Activated naive CD8-positive, alpha-beta T cell treated with anti-CD3 and anti-CD28 coated beads, Interleukin-2, amount 10 ng/mL, durations not matched to agents 7 days and 5 days (primary cell): ENCODE data around the gene SH3BP4. TPM values are rescaled to one million over a fixed set of nuclear protein-coding genes. Genes with fewer than 3 reads are reported as not detected.
A peak's percentile ranks its signal among the peaks of the same experiment; 100 is the strongest.

Source experiments
- ATAC-seq: fragments of 150-1000 bp; cut with Tn5 transposase; one replicate; pipeline ENCODE4 v1.10.0; 2021; ENCODE audit warnings: low read depth, moderate library complexity
- POLR2A ChIA-PET: fragments of 350-600 bp; sonication (Branson Sonifier 250); formaldehyde crosslinking; loops from one replicate; lab custom pipeline; 2021; ENCODE audit warnings: antibody characterized with exemption; lab: Charles Lee
- DNase-seq: peaks from one replicate; pipeline ENCODE4 v3.0.0; 2021
- H3K27ac Mint-ChIP-seq: one replicate; pipeline ENCODE4 v1.8.0; 2022; ENCODE audit warnings: mild to moderate bottlenecking, mixed read lengths
- H3K27me3 Mint-ChIP-seq: one replicate; pipeline ENCODE4 v1.8.0; 2022; ENCODE audit warnings: mild to moderate bottlenecking, moderate library complexity, mixed read lengths
- H3K36me3 Mint-ChIP-seq: one replicate; pipeline ENCODE4 v1.8.0; 2021; ENCODE audit warnings: mild to moderate bottlenecking, mixed read lengths
- H3K4me1 Mint-ChIP-seq: one replicate; pipeline ENCODE4 v1.8.0; 2021; ENCODE audit warnings: mixed read lengths
- H3K4me3 Mint-ChIP-seq: one replicate; pipeline ENCODE4 v1.8.0; 2022; ENCODE audit warnings: mild to moderate bottlenecking, moderate library complexity, mixed read lengths
- H3K9me3 Mint-ChIP-seq: one replicate; pipeline ENCODE4 v1.8.0; 2021; ENCODE audit warnings: mixed read lengths
- total RNA-seq, 2 experiments: library from RNA; stranded (reverse); gene quantifications; one replicate each; pipeline ENCODE4 v1.2.3, GENCODE V29; 2021

SH3BP4 gene, protein sequence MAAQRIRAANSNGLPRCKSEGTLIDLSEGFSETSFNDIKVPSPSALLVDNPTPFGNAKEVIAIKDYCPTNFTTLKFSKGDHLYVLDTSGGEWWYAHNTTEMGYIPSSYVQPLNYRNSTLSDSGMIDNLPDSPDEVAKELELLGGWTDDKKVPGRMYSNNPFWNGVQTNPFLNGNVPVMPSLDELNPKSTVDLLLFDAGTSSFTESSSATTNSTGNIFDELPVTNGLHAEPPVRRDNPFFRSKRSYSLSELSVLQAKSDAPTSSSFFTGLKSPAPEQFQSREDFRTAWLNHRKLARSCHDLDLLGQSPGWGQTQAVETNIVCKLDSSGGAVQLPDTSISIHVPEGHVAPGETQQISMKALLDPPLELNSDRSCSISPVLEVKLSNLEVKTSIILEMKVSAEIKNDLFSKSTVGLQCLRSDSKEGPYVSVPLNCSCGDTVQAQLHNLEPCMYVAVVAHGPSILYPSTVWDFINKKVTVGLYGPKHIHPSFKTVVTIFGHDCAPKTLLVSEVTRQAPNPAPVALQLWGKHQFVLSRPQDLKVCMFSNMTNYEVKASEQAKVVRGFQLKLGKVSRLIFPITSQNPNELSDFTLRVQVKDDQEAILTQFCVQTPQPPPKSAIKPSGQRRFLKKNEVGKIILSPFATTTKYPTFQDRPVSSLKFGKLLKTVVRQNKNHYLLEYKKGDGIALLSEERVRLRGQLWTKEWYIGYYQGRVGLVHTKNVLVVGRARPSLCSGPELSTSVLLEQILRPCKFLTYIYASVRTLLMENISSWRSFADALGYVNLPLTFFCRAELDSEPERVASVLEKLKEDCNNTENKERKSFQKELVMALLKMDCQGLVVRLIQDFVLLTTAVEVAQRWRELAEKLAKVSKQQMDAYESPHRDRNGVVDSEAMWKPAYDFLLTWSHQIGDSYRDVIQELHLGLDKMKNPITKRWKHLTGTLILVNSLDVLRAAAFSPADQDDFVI
- under 1 TPM in 1 of 2 experiments, not detected in 1; 0.17 TPM for total RNA-seq

GRCh38 chr2:234951664-234952269 is at the start of gene SH3BP4:
Gene SH3BP4 (plus strand): TSS chr2:234952017. CDS start chr2:235035003, 82,986 bp downstream.
- Mint-ChIP-seq H3K9me3 (no peaks in the 10 kb centered on the region), H3K27ac (no peak within 1 kb of the TSS), H3K27me3 (peaks cover 61% of the 10 kb centered on the region), H3K4me3 (peak within 1 kb of the TSS; percentile 66), H3K4me1 (peaks cover 4% of the 10 kb centered on the region), H3K36me3 (no peaks in the 10 kb centered on the region)
- peak; percentile 49 for DNase-seq
- POLR2A ChIA-PET: no interaction called here
- peak; percentile 55 for ATAC-seq

GRCh38 chr2:234904785-234905184 is 47.0 kb upstream of the SH3BP4 start:
- ATAC-seq (no peak), DNase-seq (no peak)
- Mint-ChIP-seq H3K27ac (no peak overlapping the region), H3K4me1 (no peaks in the 10 kb centered on the region), H3K9me3 (no peaks in the 10 kb centered on the region), H3K4me3 (no peak overlapping the region), H3K36me3 (no peaks in the 10 kb centered on the region), H3K27me3 (no peaks in the 10 kb centered on the region)
- POLR2A ChIA-PET: no interaction called here

DNA sequence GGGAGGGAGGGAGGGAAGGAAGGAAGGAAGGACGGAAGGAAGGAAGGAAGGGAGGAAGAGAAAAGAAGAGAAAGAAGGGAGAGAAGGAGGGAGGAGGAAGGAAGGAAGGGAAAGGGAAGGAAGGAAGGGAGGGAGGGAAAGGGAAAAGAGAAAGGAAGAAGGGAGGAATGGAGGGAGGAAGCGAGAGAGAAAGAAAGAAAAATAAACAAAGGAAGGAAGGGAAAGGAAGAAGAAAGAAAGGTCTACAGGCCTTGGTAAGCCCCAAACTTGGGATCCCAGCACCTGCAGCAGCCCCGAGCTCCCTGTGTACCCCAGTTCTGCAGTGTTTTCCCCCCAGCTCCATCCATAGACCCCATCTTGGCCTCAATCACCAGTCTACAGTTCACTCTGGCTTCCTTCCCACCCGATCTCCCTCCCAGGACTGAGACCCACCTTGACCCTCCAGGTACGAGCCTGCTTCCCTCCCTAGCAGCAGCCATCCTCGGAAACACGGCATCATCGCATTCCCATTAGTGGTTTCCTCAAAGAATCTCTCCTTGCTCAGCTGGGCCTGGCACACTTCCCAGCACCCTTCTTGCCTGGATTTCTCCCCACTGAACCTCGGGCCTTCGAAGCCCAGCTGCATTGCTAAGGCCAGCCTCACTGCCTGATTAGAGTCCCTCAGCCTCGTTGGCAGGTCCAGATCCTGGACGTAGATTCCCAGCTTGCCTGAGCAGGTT is 46.1 kb upstream of the SH3BP4 start:
- no peak for DNase-seq
- Mint-ChIP-seq H3K27me3 (no peaks in the 10 kb centered on the region), H3K4me3 (no peak overlapping the region), H3K27ac (no peak overlapping the region), H3K9me3 (no peaks in the 10 kb centered on the region), H3K4me1 (peaks cover 4% of the 10 kb centered on the region), H3K36me3 (no peaks in the 10 kb centered on the region)
- POLR2A ChIA-PET: no interaction called here
- ATAC-seq: no peak

DNA sequence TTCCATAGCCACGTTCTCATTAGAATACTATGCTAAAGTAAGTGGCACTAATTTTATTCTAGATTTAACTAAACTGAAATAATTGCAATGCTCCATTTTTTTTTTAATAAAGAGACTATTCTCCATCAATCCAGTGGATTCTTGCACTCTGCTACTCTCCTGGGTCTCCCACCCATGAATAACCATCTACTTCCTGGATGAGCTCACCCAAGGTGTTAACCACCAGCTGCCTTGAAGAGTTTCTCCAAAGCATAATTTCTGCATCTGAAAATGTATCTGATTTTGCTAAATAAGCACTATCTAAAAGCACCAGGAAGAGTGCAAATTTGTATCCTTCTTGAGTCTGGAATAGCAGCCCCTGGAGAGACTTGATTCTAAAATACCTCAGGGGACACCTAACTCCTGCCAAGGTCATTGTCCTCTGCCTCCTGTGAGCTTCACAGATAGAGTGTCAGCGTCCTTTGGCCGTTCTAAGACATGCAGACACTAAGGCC is 41.6 kb upstream of the SH3BP4 start:
- Mint-ChIP-seq H3K4me3 (no peak overlapping the region), H3K27me3 (peaks cover 3% of the 10 kb centered on the region), H3K36me3 (no peaks in the 10 kb centered on the region), H3K27ac (no peak overlapping the region), H3K4me1 (peaks cover 4% of the 10 kb centered on the region), H3K9me3 (no peaks in the 10 kb centered on the region)
- DNase-seq (no peak), ATAC-seq (no peak)
- POLR2A ChIA-PET: no interaction called here

- H3K27ac Mint-ChIP-seq: no peak overlapping the region
- ATAC-seq (no peak), DNase-seq (no peak)
- H3K36me3 Mint-ChIP-seq: no peaks in the 10 kb centered on the region
- no peak overlapping the region for H3K4me3 Mint-ChIP-seq
- H3K4me1 Mint-ChIP-seq: peaks cover 4% of the 10 kb centered on the region
- POLR2A ChIA-PET: no interaction called here
- peaks cover 3% of the 10 kb centered on the region for H3K27me3 Mint-ChIP-seq
- H3K9me3 Mint-ChIP-seq: no peaks in the 10 kb centered on the region
Observed at GRCh38 chr2:234911271-234911670, 40.5 kb upstream of the SH3BP4 start.

GRCh38 chr2:234912437-234912836 is 39.4 kb upstream of the SH3BP4 start:
- Mint-ChIP-seq H3K4me3 (no peak overlapping the region), H3K27me3 (peaks cover 3% of the 10 kb centered on the region), H3K9me3 (no peaks in the 10 kb centered on the region), H3K36me3 (no peaks in the 10 kb centered on the region), H3K27ac (no peak overlapping the region), H3K4me1 (peaks cover 4% of the 10 kb centered on the region)
- DNase-seq (no peak), ATAC-seq (no peak)
- POLR2A ChIA-PET: no interaction called here

DNA sequence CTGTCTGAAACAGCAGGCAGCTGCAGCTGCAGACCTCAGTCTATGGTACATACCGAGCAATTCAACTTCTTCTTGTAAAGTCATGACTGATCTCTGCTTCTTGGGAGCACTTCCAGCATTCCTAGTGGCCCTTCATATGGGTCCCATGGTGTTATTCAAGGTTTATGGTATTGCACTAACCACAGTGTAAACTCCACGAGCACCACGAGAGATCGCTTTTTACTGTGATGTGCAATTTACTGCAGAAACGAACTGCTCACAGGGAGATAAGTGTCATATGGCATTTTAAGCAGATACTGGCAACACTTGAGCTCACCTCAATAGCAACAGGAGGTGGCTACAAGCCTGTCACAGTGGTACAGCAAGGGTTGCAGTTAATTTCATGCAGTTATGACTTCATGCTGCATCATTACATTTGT is 38.6 kb upstream of the SH3BP4 start:
- no peak overlapping the region for H3K4me3 Mint-ChIP-seq

DNA sequence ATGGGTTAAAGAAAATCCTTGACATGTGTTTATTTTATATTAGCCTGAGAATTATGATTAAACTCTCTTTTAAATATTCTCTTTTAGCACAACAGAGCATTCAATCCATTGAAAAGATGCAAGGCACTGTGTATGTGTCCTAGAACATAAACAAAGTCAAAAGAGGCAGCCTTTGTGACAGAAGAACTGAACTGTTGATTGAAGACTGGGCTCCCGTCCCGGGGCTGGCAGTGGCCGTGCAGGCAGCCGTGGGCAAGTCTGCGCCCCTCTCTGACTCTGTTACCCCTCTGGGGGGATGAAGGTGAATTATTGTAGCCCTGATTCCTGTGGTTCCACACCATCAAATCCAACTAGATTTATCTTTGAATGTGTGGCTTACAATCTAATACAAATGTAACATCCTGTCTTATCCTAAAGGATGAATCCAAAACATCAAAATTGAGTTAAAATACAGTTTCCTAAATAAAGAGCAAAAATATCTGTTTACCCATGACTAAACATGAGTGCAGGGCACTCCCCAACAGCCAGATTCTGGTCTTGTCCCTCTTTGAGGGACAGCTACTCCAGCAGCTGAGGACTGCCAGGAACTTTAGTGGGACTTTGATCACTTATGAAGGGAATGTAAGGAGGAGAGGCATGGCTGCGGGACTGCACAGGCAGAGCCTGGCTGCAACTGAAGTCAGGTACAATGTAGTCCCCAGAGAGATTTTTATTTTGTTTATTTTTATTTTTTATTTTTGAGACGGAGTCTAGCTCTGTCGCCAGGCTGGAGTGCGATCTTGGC is 37.3 kb upstream of the SH3BP4 start:
- Mint-ChIP-seq H3K27me3 (peaks cover 3% of the 10 kb centered on the region), H3K36me3 (no peaks in the 10 kb centered on the region), H3K4me1 (peaks cover 4% of the 10 kb centered on the region), H3K27ac (no peak overlapping the region), H3K9me3 (no peaks in the 10 kb centered on the region), H3K4me3 (no peak overlapping the region)
- POLR2A ChIA-PET: no interaction called here
- no peak for ATAC-seq
- no peak for DNase-seq

More for the DNA sequence above, 38.6 kb upstream of the SH3BP4 start:
- Mint-ChIP-seq H3K27ac (no peak overlapping the region), H3K9me3 (no peaks in the 10 kb centered on the region), H3K4me1 (peaks cover 4% of the 10 kb centered on the region), H3K27me3 (peaks cover 3% of the 10 kb centered on the region), H3K36me3 (no peaks in the 10 kb centered on the region)
- ATAC-seq (no peak), DNase-seq (no peak)
- POLR2A ChIA-PET: no interaction called here

GRCh38 chr2:234916674-234917073 is 35.1 kb upstream of the SH3BP4 start:
- Mint-ChIP-seq H3K9me3 (no peaks in the 10 kb centered on the region), H3K27me3 (peaks cover 3% of the 10 kb centered on the region), H3K36me3 (no peaks in the 10 kb centered on the region), H3K4me3 (no peak overlapping the region), H3K4me1 (no peaks in the 10 kb centered on the region), H3K27ac (no peak overlapping the region)
- DNase-seq (no peak), ATAC-seq (no peak)
- POLR2A ChIA-PET: no interaction called here

DNA sequence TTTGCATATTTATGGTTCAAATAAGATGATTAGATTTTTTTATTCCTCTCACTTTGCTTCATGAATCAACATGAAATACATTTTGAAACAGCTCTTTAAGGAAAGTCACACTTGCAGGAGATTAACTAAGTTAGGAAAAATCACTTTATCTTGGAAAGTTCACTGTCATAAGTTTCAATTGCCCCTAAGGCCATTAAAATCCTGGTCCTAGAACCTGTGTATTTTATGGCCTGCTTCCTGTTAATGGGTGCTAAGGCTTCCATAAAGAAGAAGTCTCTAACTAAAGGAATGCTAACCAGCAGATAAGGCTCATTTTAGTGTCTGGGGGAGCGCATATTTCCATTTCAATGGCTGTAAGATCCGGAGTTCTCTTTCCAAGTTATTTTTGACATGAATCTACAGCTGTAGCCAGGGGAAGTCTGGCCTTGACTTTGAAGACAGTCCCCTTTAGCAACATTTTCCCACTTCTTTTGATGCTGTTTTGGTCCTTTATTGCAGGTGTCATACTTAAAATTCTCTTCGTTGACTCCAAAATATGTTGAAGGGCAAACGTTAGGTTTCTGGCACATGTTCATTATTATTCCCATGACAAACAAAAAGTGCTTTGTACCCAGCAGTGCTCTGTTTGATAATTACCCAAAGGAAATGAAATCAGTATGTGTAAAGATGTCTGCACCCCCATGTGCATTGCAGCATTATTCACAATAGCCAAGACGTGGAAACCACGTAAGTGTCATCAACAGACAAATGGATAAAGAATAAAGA is 34.4 kb upstream of the SH3BP4 start:
- peaks cover 3% of the 10 kb centered on the region for H3K27me3 Mint-ChIP-seq
- POLR2A ChIA-PET: no interaction called here
- ATAC-seq (no peak), DNase-seq (no peak)
- H3K4me1 Mint-ChIP-seq: no peaks in the 10 kb centered on the region
- H3K9me3 Mint-ChIP-seq: no peaks in the 10 kb centered on the region
- no peak overlapping the region for H3K27ac Mint-ChIP-seq
- no peaks in the 10 kb centered on the region for H3K36me3 Mint-ChIP-seq
- H3K4me3 Mint-ChIP-seq: no peak overlapping the region

DNA sequence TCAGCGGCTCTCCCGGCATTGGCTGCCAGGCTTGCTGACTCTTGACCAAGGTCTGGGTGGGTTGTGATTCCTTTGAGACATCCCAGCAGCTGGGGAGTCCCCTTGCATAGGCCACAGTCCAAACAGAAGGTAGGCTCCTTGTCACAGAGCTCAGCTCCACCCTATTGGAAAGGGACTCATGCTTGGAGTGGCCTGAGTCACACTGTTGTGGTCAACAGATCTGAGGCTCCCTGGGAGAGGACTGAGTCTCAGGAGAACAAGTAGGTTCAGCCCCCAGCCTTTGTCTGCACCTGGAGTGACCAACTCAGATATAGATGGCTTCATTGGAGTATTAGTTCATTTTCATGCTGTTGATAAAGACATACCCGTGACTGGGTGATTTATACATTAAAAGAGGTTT is 32.1 kb upstream of the SH3BP4 start:
- H3K4me1 Mint-ChIP-seq: no peaks in the 10 kb centered on the region
- DNase-seq (no peak), ATAC-seq (no peak)
- no peaks in the 10 kb centered on the region for H3K36me3 Mint-ChIP-seq
- H3K4me3 Mint-ChIP-seq: no peak overlapping the region
- H3K27me3 Mint-ChIP-seq: peaks cover 4% of the 10 kb centered on the region
- H3K9me3 Mint-ChIP-seq: no peaks in the 10 kb centered on the region
- no peak overlapping the region for H3K27ac Mint-ChIP-seq
- POLR2A ChIA-PET: no interaction called here

GRCh38 chr2:234920836-234921235 is 31.0 kb upstream of the SH3BP4 start:
- no peak overlapping the region for H3K27ac Mint-ChIP-seq
- no peaks in the 10 kb centered on the region for H3K4me1 Mint-ChIP-seq
- no peak overlapping the region for H3K4me3 Mint-ChIP-seq
- H3K36me3 Mint-ChIP-seq: no peaks in the 10 kb centered on the region
- DNase-seq (no peak), ATAC-seq (no peak)
- POLR2A ChIA-PET: no interaction called here
- H3K27me3 Mint-ChIP-seq: peaks cover 2% of the 10 kb centered on the region
- no peaks in the 10 kb centered on the region for H3K9me3 Mint-ChIP-seq
